T-helper 22 cell (primary cell): ENCODE measurements around the gene TPK1.

Experiments
- DNase-seq: peaks from one replicate; pipeline ENCODE4 v3.0.0-alpha.2; 2020; ENCODE audit warnings: low read depth

TPK1 gene

DNA sequence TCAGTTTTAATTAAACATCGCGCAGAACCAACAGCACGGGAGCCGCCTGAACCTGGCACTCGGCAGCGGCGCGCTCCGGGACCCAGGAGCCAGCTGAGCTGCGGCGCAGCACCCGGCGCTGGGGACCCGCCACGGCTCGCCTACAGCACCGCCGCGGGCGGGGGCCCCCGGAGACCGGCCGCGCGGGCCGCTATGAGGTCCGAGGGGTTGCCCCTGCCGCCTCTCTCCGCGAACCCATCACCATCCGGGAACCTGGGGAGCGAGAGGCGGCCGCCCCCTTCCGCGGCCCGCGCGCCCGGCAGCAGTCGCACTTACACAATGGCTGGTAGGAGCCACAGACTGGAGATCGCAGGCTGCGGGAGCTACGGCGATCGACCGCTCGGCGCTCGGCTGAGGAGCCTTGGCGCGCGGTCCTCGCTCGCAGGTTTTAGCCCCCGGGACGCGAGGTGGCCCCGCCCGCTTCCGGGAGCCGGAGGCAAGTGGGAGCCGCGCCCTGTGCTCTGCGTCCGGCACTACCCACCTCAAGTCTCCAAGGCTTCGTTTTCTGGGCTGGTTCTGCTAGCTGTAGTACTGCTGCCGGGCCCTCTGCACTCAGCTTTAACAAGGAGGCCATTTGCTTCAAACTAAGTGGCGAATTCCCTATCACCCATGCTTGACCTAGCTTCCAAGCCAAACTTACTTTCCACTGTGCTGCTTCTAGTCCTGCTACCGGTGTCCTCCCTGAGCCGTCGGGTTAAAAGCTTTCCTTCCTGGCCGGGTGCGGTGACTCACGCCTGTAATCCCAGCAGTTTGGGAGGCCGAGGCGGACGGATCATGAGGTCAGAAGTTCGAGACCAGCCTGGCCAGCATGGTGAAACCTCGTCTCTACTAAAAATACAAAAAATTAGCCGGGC, at the start of gene TPK1:
TPK1 (minus strand) TSS at position 402 of the 893 bp plus-strand sequence. CDS start 451 bp downstream, outside the sequence.
- peak; percentile 83 for DNase-seq

DNA sequence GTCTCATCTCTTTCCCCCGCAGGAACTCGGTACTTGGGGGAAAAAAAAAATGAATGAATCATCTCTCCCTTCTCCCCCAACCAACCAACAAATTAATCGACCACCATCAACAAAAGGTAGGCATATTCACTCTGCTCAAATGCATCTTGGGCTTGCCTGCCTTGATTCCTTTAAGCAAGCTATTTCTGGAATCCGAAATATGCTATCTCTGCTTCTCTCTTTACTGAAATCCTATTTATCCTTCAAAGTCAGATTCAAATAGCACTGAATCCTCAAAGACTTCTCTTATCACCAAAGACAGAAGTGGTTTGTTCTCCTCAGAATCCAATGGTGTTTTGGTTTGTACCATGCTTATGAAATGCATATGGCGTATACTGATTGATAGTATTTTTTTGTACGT, 49.6 kb upstream of the TPK1 start:
- no peak for DNase-seq

DNA sequence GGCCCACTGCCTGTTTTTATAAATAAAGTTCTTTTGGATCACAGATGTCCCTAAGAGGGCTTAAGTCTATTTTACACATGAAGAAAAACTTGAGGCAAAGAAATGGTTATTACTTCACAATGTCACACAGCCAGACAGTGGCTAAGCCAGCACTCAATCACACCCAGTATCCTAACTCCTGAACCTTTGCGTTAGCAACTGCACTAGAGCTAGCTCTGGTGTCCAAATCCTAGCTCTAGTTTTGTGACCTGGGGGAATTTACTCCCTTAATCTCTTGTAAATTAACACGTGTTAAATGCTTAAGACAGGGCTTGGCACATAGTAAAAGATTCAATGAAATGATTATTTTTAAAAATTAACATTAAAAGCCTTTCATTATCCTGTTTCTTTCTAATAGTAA, 49.0 kb upstream of the TPK1 start:
- DNase-seq = no peak

DNA sequence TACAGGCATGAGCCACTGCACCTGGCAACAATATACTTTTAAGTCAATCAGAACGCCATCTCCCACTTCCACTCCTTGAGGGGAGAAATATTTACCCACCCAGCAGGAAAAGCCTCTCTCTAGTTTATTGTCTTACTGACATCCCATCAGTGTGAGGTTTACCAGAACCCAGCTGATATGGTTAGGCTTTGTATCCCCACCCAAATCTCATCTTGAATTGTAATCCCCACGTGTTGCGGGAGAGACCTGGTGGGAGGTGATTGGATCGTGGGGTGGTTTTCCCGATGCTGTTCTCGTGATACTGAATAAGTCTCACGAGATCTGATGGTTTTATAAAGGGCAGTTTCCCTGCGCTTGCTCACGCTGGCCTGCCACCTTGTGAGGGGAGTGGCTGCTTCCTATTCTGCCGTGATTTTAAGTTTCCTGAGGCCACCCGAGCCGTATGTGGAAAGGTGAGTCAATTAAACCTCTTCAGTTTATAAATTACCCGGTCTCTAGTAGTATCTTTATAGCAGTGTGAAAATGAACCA, 37.5 kb upstream of the TPK1 start:
- DNase-seq = no peak

DNA sequence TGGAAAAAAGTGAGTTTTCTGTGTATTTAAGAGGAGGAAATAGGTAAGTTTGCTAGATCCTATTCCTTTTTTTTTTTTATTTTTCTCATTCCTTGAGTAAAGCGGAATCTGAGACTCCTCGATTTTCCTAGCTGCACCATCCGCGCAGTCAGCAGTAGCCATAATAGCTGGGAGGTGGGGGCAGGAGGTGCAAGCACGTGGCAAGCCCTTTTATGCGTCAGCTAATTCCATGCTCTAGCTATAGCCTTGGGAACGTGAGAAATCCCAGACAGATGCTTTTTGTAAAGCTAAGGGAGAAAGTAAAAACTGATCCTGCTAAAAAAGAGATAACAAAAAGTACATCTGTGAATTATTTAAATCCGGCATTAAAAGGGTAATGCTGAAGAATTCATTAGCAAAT, 33.2 kb upstream of the TPK1 start:
- no peak for DNase-seq

DNA sequence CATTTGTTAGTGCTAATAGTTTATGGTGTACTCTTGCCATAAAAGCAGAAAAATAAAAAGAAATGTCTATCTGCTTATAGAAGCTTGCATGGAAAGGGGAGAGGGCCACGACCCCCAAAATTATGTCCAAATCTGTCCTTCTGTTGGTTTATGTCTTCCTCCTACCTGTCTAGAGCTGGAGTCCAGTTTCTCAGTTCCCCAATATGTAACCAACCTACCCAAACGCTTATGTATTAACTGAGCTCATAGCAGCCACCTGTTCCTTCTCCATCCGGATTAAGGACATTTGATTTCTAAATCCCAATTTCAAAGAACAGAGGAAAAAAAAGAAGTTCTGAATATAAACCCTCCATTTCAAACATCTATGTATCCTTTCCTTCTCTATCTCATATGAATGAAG, 30.3 kb upstream of the TPK1 start:
- DNase-seq = no peak

DNA sequence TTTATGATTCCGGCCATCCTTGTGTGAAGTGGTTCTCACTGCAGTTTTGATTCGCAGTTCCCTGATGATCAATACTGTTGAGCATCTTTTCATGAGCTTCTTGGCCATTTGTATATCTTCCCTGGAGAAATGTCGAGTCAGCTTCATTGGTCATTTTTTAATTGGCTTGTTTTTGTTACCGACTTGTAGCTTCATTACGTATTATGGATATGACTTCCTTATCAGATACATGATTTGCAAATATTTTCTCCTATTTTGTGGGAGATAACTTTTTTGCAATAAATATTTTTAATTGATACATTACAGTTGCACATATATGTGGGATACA, 27.4 kb upstream of the TPK1 start:
- no peak for DNase-seq

DNA sequence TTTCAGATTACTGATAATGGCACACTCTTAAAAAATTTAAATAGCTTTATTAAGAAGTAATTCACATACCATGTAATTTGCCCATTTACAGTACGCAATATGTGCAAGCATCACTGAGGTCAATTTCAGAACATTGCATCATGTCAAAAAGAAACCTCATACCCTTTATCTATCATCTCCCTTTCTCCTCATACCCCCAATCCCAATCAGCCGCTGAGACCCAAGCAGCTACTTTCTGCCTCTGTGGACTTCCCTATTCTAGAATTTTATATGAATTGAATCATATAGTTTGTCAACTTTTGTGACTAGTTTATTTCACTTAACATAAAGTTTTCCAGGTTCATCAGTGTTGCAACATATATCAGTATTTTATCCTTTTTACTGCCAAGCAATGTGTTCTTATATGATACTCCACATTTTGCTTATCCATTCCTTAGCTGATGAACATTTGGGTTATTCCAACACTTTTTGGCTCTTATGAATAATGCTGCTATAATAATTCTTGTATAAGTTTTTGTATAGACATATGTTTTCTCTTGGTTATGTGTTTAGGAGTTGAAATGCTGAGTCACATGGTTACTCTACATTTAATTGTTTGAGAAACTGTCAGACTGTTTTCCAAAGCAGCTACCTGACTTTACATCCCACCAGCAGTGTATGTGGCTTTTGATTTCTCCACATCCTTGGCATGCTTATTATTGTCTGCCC, 26.9 kb upstream of the TPK1 start:
- no peak for DNase-seq

DNA sequence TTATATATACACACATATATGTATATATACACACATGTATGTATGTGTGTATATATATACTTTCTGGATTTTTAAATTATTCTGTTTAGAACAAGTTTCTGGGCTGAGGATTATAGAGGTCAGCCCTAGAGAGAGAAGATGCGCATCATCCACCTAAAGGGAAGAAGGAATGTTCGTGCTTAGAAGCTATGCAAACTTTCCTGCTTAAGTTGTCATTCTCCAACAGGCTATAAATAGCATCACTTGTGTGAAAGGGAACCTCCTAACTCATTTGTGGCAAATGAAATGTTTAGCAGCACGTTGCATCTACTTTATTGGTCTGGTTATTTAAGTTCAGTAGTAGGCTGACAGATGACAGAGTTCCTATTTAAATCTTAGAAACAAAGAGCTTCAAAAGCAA, 23.9 kb upstream of the TPK1 start:
- no peak for DNase-seq

DNA sequence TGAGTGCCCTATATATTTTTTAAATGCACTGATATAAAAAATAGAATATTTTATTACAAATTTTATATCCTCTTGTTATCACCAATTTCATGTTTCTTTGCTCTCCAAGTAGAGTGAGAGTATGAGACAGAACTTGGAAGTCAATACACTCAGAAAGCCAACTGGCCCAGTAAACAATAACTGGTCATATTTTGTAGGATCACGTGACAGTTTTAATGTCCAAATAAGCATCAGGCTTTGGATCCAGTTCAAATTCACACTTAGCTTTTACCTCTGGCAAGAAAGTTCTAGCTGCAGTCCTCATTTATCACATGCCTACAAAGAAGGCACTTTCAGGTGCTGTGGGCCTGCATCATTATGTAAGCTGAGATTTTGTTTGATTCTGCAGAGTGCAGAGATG, 21.6 kb upstream of the TPK1 start:
- no peak for DNase-seq

DNA sequence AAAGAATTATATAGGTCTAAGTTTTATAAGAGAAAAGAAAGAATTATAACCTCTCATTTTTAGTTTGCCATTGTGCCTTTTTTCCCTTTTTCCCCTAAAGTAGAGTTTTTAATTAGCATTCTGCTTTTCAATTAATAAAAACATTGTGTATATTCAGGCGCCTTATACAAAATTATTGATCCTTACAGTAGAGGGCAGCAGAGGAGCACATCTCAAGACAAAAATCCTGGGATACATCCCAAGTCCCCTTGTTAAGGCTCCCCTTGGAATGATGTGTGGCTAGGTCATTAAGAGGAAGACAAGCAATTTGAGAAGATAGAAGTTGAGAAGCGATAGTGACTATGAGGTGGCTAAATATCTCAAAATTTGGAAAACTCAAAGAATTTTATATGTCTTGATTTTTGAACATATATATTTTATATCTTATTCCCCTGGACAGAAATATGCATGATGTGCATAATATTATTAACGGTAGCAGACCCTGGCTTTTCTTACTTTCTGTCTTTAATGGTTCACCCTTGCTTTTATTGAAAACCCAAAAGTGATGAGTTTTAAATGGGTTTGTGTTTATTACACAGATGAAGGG, 19.1 kb upstream of the TPK1 start:
- DNase-seq = no peak

DNA sequence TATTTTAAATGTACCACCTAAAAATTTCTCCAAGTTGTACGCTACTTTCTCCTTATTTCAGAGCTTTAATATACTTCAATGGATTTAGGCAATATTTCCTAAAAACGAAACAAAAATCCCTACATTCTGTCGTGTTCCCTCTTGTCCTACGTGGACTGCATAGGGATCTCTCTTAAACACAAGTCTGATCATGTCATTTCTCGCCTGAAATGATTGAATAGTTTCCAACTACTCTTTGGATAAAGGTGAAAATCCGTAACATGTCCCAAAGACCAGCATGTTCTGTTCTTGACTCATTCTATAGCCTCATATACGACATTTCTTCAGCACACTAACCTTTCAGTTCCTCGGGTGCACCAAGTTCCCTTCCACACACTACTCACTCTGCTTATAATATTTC, 17.7 kb upstream of the TPK1 start:
- no peak for DNase-seq

DNA sequence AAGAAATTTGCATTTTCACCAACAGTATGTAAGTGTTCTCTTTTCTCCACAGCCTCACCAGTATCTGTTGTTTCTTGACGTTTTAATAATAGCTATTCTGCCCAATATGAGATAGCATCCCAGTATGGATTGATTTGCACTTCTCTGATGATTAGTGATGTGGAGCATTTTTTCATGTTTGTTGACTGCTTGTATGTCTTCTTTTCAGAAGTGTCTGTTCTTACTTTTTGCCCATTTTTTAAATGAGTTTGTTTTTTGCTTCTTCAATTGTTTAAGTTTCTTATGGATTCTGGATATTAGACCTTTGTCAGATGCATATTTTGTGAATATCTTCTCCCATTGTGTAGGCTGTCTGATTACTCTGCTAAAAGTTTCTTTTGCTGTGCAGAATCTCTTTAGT, 12.2 kb upstream of the TPK1 start:
- no peak for DNase-seq

DNA sequence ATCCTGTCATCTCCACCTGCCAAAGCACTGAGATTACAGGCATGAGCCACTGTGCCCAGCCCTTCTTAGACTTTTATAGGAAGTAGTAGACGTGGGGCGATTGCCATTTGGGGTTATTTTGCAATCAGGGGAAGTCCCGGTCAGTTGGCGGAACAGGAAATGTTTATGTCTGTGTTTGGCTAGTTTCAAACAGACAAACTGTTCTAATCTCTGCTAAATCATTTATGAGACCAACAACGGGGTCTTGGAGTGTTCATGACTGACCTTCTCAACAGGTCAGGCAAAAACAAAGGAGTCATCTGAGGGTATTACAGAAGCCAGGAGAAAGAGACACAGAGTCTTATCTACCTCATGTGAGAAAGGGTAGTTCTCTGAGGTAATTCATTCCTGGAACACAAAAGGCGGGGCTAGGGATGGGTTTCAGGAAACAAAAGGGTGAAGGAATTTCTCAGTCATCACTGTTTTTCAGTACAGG, 6.6 kb upstream of the TPK1 start:
- no peak for DNase-seq

DNA sequence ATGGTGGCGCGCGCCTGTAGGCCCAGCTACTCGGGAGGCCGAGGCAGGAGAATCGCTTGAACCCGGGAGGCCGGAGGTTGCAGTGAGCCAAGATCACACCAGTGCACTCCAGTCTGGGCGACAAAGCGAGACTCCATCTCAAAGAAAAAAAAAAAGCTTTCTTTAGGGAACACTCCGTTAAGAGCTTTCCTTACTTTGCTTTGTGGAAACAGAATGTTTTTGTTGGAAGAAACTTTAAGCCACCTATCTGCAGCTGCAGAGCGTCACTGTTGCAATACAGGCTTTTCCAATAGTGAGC, 641 bp upstream of the TPK1 start:
- DNase-seq = no peak

DNA sequence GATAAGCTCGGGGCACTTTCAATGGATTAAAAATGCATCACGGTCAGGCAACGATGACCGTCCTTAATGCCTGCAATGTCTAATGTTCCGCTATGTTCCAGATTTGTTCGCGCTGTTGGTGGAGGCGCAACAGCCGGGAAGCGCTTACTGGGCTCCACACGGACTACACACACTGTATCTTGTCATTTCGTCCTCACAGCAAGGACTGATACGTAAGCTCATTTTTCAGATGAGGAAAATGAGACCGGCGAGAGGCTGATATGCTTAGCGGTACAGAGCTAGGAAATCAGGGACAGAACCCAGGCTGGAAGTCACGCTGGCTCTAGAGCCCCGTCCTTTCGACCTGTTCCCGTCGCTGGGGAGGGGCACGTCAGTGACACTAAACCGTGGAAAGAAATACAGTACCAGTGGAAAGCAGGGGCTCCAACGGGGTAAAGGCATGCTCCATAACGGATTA, 670 bp downstream of the TPK1 start:
- DNase-seq = peak; percentile 16

DNA sequence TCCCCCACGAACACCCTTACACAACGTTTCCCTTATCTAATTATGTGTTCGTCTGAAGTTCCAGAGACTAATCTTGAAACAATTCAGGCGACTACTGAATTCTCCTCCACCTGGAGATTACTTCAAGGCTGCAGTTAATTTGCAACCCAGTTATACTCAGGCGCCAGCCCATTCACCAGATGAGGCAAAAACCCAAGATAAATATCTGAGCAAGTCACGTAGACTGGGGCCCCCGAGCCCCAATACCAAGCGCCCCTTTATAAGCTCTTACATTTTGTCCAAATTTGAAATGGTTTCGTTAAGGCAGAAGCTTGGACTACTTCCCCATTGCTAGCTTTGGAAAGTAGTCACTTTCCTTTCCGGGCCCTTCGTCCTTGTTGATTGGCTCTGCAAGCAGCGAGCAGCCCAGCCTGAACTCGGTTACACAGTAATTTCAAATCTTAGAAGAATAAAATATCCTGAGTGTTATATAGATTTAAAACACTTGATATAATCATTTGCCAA, 1.2 kb downstream of the TPK1 start:
- peak; percentile 29 for DNase-seq

DNA sequence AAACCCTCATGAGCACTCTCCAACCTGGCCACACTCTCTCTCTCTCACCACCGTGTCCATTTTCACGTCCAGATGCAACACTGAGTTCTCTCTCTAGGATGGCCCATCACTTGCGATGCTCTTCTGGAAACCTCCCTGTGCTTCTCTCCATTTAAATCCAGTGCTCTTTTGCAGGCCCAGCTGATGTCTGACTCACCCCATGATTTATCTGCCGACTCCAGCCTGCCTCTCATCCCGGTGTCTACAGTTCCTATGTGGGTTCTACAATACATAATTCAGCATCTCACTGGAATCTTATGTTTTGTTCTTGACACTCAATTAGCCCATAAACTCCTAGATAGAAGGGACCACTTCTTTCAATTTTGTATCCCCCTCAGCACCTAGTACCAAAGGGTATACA, 5.0 kb downstream of the TPK1 start:
- no peak for DNase-seq

DNA sequence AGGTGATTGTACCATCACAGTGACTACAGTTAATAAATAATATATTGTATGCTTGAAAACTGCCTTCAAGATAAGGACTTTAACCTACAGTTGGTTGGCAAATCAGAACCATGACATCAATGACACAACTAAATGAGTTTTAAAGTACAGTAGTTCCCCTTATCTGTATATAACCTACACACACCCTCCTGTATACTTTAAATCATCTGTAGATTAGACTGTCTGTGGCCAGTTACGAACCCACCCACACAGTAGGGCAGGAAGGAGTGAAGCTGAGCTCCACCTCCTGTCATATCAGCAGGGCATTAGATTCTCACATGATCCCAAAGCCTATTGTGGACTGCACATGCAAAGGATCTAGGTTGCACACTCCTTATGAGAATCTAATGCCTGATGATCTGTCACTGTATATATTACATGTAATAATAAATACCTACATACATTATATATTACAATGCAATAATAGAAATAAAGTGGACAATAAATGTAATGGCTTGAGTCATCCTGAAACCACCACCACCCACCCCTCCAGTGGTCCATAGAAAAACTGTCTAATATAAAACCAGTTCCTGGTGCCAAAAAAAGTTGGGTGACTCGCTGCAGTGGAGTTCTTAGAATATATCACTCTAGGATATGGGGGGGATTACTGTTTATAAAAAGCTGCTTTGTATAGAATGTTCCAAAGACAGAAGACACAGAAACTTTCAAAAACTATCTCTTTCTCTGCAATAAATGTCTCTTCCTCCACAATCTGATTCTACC, 5.6 kb downstream of the TPK1 start:
- DNase-seq = no peak

DNA sequence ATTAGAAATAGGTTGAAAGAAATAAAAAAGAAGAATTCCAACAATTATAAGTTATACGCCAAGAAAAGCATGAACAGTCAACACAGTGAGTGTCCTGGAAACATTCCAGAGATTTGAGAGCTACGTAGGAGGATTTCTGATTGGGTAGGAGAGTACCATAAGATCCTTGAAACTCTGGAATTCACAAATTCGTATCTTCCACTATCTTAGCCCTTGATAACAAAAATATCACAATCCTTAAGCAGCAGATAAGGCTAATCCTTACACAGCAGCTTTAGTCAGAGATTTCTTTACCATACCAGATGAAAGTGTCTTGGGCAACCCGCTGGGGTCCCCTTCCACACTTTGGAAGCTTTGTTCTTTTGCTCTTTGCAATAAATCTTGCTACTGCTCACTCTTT, 8.2 kb downstream of the TPK1 start:
- DNase-seq = no peak

DNA sequence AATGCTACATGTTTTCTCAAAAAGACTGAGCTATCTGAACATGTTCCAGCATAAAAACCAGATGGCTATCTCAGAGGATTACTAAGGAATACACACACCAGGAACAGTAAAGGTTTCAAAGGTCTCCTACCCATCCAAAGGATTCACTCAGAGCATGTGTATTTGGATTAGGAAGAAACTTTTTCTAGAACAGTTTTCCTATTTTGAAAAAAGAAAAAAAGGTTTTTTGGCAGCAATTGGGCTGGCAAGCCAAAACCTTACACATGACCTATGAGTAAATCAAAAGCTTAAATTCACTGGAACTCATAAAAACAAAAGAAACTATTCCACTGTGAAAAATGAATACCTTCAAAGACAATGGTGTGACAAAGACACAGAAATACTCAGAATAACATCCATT, 9.6 kb downstream of the TPK1 start:
- no peak for DNase-seq

DNA sequence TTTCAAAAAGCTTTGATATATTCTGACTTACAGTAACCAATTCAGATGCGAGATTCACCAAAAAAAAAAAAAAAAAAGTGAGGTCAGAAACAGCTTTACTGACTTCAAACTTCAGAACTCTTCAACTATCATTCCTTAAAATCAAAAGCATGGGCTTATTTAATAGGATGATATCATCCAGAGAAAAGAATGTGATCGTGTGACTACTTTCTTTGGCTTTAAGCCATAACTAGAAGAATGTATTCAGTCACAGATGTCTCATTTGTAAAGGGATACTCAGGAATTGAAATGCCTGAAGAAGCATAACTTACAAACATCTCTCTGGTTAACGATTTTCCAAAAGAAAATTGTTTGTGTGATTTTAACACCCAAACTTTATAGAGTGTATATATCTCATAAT, 11.5 kb downstream of the TPK1 start:
- no peak for DNase-seq
